Astrocyte (in vitro differentiated cells and primary cell): ENCODE results near the gene MAP3K14.

Experiments used
- EZH2 ChIP-seq: IDR thresholded peaks from 2 replicates; pipeline ENCODE4 v1.6.1; 2012; ENCODE audit warnings: mild to moderate bottlenecking, low read length, inconsistent platforms; ENCODE audit not compliant: insufficient read depth
- TF ChIP-seq, protein P1 (sequence below): IDR thresholded peaks from 2 replicates; pipeline ENCODE4 v1.5.1; 2011; ENCODE audit warnings: low read depth, mild to moderate bottlenecking, inconsistent platforms, low read length, moderate library complexity; ENCODE audit not compliant: insufficient read depth

DNA sequence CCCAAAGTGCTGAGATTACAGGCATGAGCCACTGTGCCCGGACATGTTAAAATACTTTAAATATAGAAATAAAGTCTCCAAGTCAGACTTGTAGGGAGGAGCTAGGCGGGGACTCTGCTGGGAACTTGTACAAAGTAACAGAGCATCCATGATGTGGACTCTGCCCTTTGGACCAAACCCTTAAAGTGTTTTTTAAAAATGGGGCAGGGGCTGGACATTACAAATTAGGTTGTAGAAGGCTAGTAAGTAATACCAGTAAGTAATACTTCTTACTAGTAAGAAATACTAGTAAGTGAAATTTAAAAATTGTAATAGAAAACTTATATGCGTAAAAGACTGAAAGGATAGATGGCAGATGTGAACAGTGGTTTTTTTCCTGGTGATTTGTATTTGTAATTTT is 45.2 kb downstream of the MAP3K14 start:
- TF ChIP-seq, protein P1, sequence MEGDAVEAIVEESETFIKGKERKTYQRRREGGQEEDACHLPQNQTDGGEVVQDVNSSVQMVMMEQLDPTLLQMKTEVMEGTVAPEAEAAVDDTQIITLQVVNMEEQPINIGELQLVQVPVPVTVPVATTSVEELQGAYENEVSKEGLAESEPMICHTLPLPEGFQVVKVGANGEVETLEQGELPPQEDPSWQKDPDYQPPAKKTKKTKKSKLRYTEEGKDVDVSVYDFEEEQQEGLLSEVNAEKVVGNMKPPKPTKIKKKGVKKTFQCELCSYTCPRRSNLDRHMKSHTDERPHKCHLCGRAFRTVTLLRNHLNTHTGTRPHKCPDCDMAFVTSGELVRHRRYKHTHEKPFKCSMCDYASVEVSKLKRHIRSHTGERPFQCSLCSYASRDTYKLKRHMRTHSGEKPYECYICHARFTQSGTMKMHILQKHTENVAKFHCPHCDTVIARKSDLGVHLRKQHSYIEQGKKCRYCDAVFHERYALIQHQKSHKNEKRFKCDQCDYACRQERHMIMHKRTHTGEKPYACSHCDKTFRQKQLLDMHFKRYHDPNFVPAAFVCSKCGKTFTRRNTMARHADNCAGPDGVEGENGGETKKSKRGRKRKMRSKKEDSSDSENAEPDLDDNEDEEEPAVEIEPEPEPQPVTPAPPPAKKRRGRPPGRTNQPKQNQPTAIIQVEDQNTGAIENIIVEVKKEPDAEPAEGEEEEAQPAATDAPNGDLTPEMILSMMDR, result no peak
- no peak for TF ChIP-seq EZH2
